OCI-M2 (cell line): ENCODE results near the gene NAGA.
"Not testable (repeated sequence)": the region's sequence is repeated elsewhere in the genome, so short reads cannot be mapped to it uniquely, and the experiment has no call there.

ENCODE experiments used
- DNase-seq: peaks from one replicate; lab custom pipeline; 2025; ENCODE audit not compliant: unreplicated experiment; lab: John Stamatoyannopoulos, UW

NAGA gene

DNA sequence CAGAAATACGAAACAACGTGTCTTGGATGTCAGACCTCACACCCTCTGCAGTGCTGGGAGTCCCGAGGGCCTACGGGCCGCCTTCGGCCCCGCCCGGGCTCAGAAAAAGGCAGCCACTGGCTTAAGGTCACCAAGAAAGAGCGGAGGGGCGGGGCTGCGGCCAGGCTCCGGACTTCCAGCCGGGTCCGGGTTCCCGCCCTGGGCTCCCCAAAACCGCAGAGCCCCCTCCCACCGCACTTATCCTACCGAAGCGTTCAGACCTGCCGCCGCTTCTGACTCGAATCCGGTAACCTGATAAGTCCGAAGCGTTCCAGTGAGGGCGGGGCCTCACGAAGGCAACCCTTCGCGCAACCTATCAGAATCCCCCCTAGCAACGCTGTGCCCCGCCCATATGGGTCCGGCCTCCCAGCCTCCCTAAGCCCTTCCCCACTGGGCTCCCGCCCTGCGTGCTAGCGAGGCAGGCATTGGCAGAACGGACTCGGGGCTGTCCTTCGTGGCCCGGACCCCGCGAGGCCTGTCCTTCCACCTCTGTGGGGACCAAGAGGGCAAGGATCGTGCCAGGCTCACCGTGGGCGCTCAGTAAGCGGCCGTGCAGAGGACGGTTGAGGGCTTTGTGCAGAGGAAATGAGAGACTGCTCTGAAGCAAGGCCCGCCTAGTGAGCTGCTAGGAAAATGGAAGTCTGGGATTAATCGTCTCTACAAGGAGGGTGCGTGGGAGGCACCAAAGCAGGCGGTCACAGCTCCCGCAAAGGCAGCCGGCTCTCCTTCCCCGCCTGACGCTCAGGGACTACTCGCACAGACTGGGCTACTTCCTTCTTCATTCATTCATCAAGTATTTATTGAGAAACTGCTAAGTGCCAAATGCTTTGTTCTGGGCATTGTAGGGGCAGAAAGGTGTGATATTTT, at the start of gene NAGA:
Gene NAGA (minus strand): TSS at position 296 of the 906 bp plus-strand sequence. CDS start 515 bp downstream, outside the sequence.
- DNase-seq: peak; percentile 54

DNA sequence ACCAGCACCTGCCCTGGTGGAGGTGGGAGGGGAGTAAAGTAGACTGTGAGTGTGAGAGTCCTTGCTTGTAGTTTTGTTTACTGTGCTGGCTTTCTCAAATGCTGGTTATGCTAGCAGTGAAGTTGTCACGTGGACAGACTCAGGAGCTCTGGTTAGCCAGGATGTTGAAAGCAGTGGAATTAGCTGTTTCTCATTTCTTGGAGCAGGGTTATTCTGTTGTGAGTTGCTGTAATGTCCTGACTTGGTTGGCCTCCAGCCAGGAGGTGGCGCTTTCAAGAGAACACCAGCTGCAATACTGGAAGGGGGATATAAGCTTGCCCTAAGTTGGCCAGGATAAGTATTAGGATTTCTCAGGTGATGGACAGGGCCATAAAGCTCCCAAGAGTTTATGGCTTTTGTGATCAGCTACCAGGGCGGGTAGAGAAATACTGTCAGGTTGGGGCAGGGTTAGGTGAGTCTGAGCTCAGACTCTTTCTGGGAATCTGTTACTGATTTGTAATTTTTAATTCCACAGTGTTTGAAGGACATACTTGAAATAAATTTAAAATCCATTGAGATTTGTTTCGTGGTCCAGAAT, 46.3 kb upstream of the NAGA start:
- DNase-seq: no peak

DNA sequence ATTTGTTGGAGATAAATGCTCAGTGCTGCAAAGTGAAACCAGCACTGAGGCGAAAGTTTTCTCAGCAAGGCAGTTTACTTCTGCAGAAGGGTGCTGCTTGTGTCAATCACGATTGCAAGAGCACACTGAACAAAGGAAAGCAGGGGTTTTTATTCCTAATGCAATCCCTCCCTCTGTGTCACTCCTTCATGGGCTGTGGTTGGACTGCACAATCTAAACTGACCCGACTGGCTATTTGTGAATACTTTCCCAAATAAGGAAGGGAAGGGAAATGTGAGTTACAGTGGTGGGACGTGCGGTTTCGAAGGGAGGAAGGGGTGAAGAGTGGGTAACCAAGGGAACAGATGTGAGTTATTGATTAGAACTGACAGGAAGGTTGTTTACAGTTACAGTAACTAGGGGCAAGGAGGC, 44.8 kb upstream of the NAGA start:
- not testable (repeated sequence) for DNase-seq

DNA sequence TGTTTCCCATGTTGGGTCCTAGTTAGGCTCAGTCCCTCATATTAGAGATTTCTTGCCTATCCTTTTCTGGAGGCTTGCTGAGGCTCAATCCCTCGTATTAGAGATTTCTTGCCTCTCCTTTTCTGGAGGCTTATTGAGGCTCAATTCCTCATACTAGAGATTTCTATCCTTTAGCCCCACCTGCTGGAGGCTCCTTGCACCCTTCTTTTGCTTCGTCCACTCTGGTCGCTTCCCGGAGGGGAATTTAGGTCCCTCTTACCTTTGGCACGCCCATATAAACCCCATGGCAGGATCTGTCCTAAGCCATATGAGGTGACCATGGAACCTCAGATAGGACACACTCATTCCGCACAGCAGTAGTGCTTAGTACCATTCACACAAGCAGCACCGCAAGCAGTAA, 44.1 kb upstream of the NAGA start:
- DNase-seq: no peak

DNA sequence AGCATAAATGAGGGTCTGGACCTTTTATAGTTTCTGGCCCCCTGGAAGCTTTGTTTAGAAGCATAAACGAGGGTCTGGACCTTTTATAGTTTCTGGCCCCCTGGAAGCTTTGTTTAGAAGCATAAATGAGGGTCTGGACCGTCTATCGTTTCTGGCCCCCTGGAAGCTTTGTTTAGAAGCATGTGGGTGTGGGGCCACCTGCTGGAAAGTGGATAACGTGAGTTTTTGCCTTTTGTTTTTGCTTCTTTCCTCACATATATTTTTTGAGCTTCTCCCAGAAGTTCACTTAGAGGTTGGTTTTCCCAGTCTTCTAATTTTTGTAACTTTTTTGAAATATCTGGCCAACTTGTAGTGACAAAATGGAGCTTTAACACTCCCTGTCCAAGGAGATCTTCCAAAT, 42.2 kb upstream of the NAGA start:
- not testable (repeated sequence) for DNase-seq

DNA sequence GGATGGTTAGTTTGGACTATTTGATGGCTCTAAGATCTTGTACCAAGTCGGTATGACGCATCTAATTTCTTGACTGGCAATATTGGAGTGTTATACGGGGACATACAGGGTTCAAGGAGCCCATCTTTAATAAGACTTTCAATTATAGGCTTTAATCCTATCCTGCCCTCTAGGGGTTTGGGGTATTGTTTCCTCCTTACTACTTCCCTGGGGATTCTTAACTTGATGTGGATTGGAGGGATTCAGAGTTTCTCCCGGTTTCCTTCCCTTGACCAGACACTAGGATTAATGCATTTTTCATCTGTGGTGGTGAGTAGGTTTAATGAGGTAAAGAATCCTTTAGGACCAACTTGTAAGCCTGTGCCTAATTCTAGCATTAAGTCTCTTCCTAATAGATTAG, 41.2 kb upstream of the NAGA start:
- no peak for DNase-seq

DNA sequence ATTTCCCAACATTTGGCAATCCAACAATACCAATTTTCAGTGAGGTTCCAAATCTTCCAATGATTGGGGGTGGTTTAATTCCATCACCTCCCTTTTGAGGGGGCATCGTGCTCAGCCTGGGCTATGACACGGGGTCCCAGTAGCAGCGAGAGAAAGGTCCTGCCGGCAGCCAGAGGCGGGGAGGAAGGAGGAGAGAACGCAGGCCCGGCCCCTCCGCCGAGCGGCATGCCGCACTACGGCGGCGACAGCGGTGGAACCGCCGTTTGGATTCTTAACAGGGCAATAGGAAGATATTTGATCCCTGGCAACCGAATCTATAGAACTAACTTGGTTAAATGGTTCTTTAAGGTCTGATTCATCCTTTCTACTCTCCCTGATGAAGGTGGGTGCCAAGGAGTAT, 38.2 kb upstream of the NAGA start:
- no peak for DNase-seq

DNA sequence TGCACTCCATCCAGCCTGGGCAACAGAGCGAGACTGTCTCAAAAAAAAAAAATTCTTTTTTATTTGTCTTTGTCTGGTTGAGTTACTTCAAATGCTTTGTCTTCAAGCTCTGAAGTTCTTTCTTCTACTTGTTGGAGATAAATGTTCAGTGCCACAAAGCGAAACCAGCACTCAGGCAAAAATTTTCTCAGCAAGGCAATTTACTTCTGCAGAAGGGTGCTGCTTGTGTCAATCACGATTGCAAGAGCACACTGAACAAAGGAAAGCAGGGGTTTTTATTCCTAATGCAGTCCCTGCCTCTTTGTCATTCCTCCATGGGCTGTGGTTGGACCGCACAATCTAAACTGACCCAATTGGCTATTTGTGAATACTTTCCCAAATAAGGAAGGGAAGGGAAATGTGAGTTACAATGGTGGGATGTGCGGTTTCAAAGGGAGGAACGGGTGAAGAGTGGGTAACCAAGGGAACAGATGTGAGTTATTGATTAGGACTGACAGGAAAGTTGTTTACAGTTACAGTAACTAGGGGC, 33.8 kb upstream of the NAGA start:
- not testable (repeated sequence) for DNase-seq

DNA sequence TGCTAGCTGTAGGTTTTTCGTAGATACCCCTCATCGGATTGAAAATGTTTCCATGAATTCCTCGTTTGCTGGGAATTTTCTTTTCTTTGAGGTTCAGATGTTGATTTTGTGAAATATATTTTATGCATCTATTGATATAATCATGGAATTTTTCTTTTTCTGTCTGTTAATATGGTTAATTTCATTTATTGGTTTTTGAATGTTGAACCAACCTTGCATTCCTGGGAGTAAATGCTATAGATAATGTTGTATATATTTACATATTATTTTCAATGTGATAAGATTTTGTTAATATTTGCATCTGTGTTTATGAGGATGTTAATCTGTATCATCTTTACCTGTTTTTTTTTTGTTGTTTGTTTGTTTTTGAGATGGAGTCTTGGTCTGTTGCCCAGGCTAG, 30.6 kb upstream of the NAGA start:
- no peak for DNase-seq

DNA sequence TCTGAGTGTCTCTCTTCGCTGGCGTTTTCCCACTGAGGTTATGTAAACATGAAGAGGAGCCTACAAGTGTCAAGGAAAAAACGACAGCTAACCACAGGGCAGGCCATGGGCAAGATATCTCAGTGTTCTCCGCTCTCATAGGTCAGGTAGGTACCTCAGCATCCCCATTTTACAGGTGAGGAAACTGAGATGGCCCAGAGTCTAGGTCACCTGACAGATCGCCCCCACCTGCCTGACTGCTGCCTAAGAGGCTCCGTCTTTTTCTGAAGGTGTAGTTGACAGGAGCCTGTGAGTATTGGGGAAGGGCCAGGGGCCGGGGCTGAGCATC, 20.8 kb upstream of the NAGA start:
- DNase-seq: no peak

DNA sequence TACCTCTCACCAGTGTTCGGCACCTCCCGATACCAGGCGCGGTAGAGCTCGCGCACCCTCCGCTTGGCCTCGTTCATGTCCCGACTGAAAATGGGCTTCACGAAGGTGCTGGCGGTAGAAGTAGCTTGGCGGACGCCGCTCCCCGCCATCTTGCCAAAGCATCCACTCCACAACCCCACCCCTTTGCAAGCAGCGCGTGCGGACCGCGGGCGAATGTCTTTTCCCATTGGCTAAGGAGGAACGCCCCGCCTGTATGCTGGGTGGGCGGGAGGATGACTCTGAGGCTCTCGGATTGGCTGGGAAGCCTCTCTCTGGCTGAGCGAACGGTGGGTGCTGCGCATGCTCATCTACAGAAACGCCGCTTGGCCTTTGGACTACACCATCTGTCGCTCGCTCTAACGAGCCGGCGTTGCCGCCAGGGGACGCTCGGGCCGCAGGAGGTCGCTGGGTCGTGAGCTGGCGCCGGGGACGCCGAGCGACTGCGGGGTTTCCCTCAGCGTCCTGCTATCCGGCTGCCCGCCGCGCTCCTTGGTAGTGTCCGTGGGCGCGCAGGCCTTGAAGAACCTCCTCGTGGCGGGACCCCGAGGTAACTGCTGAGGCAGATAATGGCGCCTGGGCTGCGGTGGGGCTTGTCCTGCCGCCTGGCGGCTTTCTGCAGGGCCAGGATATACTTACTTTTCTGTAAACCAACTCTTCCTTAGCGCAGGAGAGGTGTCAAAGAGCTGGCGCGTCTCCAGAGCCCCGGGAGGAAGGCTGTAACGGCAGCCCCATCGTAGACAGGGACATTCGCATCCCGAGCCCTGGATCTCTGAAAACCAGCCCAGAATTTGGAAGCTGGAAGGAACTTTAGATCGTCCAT, 20.2 kb upstream of the NAGA start, which contains the start of gene NDUFA6:
Gene NDUFA6 (minus strand): TSS at position 177 of the 859 bp plus-strand sequence. CDS start 28 bp downstream, at position 149.
- peak; percentile 89 for DNase-seq

DNA sequence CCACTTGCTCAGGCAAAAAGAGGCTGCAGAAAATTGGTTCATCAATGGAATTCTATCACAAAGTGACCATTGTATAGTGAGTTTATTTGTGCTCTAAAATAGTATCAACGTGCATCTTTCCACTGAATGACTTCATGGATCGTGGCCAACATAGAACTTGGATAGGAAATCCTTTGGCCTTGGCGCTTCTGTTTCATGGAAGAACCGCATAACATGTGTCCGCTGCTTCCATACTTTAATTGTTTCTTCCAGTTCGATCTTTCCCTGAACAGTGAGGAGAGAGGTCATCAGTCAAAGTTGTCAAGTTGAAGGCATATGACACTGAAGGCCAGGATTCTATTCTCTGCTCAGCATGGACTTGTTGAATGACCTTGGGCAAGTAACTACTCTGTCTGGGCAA, 15.4 kb upstream of the NAGA start:
- DNase-seq: no peak

DNA sequence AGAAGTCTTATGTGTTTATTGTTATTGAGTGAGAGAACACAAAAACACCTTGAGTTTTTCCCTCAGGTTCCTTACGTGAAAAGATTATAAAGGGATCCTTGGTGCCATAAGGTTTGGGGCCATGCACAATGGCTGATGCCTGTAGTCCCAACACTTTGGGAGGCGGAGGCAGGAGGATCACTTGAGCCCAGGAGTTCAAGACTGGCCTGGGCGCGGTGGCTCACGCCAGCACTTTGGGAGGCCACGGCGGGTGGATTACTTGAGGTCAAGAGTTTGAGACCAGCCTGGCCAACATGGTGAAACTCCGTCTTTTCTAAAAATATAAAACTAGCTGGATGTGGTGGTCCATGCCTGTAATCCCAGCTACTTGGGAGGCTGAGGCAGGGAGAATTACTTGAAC, 14.3 kb upstream of the NAGA start:
- no peak for DNase-seq

DNA sequence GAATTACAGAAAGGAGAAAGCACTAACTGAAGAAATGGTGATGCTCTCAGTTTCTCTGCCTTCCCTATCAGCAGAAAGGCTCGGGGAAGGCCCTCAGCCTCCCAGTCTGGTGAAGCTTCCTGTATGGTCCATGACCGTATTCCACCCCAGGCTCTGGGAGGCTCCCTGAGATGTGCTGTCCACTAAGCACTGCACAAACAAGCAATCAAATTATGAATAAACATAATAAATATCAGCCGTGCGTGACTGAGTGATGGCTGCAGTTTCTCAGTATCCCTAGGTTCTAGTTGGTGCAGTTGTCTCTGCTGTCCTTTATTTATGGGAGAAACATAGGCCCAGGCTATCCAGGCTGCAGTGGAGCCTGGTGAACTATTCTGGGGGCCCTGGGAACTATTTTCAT, 12.5 kb upstream of the NAGA start:
- no peak for DNase-seq

DNA sequence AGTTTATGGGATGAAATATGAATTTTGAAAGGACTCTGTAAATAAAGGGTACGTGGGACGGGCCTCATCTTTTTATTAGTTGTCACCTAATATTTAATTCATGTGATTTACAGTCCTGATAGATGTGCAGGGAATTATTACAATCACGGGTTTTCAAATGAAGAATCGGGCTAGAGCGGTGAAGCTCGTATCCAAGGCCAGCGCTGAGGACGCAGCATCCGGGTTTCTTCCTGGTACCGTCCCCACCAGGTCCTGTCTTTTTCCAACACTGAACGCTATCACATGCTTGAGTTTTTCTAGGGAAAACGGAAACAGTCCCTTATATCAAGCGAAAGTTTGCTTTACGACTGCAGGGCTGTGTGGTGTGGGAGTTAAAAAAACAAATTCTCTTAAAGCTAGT, 9.7 kb upstream of the NAGA start:
- DNase-seq: no peak

DNA sequence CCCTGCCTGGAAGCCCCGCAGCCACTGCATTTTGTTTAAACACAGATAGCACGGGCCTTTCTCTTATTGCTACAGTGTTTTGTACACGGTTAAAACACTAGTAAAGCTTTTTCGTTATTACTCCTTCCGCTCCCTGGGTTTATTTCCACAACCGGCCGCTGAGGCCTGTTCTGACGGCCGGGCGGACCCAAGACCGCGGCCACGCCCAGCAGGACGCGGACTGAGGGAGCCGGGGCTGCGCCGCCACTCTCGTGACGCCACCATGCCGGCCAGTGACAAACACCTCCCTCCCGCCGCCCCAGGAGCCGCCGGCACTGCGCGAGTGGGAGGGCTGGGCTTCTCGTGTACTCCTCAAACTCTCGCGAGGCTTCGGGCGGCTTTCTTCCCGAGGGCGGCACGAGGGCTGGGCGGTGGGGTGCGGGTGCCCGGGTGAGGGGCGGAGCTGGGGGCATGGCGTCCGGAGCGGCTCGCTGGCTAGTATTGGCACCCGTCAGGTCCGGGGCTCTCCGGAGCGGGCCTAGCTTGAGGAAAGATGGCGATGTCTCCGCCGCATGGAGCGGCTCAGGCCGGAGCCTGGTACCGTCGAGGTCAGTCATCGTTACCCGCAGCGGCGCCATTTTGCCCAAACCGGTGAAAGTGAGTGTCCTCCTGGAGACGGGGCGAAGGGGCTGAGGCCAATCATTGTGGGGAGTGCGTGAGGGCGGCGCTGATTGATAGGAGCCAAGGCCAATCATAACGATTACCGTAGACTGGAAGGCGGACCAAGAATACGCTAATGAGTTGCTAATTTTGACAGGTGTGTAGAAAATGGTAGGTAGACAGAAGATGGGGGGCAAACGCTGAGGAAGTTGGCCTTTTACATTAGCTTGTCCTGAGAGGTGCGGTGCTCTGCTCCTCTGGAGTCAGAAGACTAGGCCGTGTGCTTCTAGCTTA, 9.0 kb upstream of the NAGA start, which contains the start of gene SMDT1:
Gene SMDT1 (plus strand): TSS at position 382 of the 933 bp plus-strand sequence. CDS start 69 bp downstream, at position 451.
- peak; percentile 85 for DNase-seq

DNA sequence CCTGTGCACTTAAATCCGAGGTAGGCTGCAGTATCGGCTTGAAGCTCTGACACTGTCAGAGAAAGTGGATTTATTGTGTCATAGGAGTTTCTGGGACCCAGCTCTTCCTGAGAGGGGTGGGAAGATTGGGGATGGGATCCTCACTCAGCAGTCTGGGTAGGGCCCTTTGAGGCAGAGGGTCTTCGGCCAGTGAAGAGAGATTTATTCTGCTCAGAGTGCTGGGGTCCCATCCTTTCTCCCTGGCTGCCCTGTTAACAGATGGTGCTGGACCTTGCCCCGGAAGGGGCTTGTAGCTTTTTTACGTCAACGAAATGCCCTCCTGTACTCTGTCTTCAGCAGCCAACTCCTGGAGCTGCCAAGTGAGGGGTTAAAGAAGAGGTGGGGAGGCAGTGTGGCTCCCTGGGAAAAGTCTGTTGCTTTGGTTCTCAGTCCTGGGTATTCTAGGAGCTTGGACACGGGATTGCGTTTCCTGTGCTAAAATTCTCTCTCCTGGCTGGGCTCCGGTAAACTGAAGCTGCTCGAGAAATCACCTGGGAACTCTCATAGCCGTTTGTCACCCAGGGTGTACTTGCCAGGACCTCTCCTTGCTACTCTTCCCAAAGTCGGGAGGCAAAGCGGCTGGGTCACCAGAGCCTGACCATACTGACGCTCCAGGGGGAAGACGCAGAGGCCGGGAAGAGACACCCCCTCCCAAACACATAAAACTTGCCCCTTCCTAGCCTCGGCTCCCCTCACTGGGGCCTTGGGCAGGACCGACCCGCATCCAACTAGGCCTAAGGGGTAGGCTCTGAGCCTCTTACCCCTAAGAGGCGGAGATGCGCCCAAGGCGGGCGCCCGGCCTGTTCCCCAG, 8.1 kb upstream of the NAGA start:
- DNase-seq: no peak

DNA sequence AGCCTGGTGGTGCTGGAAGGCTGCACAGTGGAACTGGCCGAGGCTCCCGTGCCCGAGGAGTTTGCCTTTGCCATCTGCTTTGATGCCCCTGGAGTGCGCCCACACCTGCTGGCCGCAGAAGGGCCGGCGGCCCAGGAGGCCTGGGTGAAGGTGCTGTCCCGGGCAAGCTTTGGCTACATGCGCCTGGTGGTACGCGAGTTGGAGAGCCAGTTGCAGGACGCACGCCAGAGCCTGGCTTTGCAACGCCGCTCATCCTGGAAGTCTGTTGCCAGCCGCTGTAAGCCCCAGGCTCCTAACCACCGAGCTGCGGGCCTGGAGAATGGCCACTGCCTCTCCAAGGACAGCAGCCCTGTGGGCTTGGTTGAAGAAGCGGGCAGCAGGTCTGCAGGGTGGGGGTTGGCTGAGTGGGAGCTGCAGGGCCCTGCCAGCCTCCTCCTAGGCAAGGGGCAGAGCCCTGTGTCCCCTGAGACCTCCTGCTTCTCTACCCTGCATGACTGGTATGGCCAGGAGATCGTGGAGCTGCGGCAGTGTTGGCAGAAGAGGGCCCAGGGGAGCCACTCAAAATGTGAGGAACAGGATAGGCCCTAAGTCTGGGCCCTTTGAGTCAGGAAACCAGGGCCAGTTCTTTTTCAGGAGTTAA, 7.0 kb upstream of the NAGA start:
- DNase-seq: no peak
